GM21447 (cell line): Measurements from ENCODE around the gene DGKH.
"Not testable (repeated sequence)": the region's sequence is repeated elsewhere in the genome, so short reads cannot be mapped to it uniquely, and the experiment has no call there.

Experiments
- ATAC-seq: cut with Tn5 transposase; IDR thresholded peaks from one replicate; pipeline ENCODE4 v1.9.1; 2021; ENCODE audit not compliant: unreplicated experiment

DGKH gene

GRCh38 chr13:42109957-42110356, 61.5 kb downstream of the DGKH start:
- no peak for ATAC-seq

- ATAC-seq, result no peak
Measured at GRCh38 chr13:42110410-42111155, 62.1 kb downstream of the DGKH start.

DNA sequence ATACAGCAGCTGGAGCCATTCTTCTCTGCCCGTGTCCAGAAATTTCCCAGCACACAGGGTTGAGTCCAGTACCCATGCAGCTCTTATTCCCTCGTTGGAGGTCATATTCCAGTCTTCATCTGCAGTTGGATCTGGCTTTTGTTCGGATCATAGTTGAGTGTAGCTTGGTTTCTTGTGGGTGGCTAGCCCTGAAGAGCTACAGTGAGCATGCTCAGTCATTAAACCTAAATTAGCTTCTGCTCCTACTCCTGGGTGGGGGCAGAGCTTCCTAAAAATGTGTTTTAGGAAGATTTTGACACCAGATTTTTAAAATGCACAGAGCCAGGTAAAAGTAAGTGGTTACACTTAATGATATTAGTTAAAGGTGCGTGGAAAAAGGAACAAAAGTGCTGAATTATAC, 64.4 kb downstream of the DGKH start:
- no peak for ATAC-seq

DNA sequence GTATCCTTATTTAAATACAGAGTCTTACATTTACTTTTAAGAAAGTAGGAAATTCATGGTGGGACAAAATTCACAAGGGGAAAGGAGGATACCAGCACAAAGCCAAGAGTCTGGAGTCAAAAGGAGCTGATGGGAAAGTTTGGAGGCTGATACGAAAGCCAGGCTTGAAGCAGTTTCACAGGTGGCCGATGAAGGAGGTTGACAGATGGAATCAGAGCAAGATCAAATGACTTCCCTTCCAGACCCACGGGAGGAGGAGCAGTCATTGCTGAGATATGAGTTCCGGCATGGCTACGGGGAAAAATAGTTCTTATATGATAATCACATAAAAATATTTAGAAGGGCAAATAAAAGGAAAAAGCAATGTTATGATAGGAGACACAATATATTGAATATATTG, 65.0 kb downstream of the DGKH start:
- ATAC-seq, result no peak

DNA sequence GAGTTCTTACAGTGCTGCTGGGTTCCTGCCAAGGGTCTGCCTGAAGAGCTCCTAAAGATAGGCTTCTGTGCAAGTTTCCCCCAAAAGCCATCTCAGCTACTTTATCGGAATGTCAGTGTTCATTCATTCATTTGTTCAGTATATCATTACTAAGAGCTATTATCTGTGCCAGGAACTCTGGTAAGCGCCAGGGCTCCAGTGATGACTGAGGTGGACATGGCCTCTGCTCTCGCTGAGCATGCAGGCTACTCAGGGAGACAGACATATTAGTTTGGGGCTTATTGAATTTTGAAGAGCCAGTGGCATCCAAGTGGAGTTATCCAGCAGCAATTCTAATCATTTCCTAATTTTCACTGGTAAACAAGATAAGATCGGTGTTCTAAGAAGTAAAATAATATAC, 65.8 kb downstream of the DGKH start:
- no peak for ATAC-seq

- ATAC-seq, result no peak
Measured at GRCh38 chr13:42114912-42115311, 66.5 kb downstream of the DGKH start.

DNA sequence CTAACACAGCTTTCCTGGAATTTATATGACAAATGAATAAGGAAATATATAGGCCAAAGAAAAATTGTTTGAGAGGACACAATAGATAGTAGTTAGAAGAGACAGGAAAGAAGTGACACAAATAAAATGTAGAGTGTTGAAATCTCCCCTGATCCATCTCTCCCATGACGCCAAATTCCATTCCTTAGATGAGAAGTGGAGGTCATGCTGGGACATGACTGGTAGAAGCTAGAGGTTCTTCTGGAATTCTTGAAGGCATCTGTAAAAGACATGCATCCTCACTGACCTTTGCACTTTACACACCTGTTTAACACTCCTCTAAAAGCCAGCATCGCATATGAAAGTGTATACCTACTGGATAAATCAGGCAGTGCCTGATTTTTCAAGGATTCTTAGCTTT, 67.8 kb downstream of the DGKH start:
- no peak for ATAC-seq

- no peak for ATAC-seq
Measured at GRCh38 chr13:42119041-42119440, 70.6 kb downstream of the DGKH start.

DNA sequence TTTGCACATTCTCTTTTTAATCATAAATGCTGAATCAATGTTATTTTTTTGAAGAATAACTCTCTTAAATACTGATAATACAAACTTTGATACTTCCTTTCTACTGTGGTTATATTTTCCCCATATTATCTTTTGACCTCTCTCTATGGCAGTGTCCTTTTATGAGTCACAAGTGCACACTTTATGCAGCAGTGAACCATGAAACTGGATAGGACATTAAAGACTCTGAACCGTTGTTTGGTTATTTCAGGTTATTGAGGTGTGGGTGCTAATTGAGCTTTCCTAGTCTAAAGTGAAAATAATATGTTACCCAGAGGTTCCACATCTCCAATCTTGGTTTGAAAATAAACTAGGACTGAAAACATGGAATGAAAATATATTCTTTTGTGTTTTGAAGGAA, 71.4 kb downstream of the DGKH start:
- peak; percentile 50 for ATAC-seq

- ATAC-seq, result no peak
Measured at GRCh38 chr13:42123600-42123999, 75.2 kb downstream of the DGKH start.

DNA sequence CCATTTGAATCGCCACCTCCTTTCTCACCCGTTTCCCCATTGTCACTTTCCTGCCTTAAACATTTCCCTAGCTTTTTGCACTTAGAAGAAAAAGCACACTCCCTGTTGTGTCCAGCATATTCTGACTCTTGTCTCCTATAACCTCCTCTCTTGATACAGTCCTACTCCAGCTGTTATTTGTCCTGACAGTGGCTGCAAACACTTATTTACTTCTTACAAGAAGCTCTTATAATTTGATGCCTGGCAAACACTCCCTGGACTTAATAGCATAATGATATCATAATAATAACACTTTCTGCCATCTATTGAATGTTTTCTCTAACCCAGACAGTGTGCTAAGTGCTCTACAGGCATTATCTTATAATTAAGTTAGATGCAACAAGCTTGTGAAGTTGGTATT, 76.6 kb downstream of the DGKH start:
- no peak for ATAC-seq

DNA sequence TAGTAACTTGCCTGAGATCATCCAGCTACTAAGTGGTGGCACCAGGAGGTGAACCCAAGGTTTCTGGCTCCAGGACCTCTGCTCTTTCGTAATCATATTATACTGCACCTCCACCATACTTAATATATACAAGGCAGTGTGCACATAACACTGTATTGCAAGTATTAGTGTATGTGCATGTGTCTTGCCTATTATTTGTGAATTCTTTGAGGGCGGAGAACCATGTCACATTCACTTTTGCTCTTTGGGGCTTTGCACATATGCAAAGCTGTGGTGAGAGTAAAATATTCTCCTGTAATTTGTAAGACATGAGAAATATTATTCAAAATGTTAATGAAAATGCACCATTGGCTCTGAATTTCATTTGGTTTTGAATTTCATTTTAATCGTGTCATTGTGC, 78.6 kb downstream of the DGKH start:
- no peak for ATAC-seq

DNA sequence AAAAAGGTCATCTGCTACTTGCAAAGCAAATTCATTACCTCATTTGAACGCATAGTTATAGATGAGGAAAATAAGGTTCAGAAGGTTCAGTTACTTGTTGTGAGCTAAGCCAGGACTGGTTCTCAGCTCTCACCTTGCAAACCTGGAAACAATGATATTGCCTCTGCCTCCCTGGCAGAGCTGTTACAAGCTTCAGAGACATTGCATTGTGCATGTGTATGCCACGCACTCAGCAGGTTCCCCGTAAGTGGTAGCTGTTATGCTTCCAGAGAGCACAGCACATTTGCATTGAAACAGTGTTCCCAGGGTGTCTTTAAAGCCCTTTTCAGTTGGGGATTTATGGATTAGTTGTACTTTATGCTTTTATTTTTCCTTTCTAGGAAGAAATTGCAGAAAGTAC, 80.6 kb downstream of the DGKH start:
- no peak for ATAC-seq

DNA sequence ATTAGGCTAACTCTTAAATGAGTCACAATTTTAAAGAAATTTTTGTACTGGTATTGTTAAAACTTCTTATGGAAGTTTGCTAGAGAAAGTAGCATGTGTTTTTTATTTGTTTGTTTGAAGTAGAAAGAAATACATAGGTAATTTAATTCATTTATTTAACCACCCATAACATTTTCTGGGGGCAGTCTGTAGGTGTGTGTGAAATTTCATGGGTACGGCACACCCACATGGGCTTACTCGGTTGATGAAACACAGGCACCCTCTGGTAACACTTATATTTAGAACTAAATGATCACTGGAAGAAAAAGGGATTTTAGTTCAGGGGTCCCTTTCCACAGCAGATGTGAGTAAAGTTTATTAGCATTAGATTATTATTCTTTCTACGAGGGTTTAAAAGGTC, 88.1 kb downstream of the DGKH start:
- ATAC-seq, result no peak

- no peak for ATAC-seq
Measured at GRCh38 chr13:42137856-42138537, 89.5 kb downstream of the DGKH start.

- no peak for ATAC-seq
Measured at GRCh38 chr13:42140494-42140893, 92.0 kb downstream of the DGKH start.

DNA sequence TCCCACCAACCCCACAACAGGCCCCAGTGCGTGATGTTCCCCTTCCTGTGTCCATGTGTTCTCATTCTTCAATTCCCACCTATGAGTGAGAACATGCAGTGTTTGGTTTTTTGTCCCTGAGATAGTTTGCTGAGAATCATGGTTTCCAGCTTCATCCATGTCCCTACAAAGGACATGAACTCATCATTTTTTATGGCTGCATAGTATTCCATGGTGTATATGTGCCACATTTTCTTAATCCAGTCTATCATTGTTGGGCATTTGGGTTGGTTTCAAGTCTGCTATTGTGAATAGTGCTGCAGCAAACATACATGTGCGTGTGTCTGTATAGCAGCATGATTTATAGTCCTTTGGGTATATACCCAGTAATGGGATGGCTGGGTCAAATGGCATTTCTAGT, 92.6 kb downstream of the DGKH start:
- not testable (repeated sequence) for ATAC-seq

DNA sequence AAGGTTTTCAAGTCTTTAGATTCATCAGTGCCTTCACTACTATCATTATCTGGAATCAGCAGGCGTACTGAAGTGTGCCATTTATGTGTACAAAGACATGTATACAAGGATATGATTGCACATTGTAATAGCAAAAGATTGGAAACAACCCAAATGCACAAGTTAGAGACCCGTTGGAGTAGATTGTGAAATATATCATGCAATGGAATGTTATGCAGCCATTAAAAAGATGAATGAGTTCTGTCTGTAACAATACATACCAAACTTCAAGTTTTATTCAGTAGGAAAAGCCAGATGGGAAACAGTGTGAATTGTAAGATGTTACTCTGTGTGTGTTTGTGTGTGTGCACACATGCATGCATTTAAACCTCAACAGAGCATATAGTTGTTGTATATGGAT, 97.9 kb downstream of the DGKH start:
- ATAC-seq, result no peak

DNA sequence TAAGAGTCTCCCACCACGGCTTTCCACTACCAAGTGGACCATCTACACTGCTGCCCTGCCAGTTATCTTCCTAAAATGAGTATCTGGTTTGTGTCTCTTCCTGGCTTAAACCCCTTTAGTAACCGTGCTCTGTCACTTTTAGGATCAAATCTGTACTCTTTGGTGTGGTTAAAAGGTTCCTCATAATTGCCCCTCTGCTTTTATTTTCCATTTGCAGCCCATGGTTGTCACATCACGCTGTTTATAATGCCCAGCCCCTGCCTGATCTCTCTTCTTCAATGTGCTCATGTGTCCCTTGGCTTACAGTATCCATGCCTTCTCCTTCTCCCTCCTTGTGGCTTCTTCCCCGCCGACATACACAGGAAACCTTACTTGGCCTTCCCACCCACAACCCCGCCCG, 100.1 kb downstream of the DGKH start:
- no peak for ATAC-seq

DNA sequence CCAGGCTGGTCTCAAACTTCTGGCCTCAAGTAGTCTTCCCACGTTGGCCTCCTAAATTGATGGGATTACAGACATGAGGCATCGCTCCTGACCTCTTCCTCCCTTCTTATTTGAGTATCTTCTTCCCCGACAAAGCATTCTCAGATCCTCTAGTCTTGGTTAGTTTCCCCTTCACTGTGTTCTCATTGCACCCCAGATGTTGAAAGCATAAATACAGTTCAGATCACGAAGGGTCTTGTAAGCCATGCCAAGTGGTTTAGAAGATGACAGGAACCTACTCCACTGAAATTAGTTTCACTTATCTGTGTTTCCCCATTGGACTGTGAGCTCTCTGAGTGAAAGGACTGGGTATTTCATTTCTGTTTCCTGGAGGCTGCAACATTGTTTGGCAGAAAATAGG, 100.7 kb downstream of the DGKH start:
- ATAC-seq, result no peak

DNA sequence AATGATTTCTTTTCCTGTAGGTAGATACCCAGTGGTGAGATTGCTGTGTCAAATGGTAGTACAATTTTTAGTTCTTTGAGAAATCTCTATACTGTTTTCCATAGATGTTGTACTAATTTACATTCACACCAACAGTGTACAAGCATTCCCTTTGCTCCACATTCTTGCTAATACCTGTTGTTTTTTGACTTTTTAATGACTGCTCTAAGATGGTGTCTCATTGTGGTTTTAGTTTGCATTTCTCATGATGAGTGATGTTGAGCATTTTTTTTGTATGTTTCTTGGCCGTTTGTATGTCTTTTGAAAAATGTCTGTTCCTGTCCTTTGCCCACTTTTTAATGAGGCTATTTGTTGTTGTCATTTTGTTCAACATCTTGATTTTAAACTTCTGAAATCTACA, 103.3 kb downstream of the DGKH start:
- no peak for ATAC-seq

DNA sequence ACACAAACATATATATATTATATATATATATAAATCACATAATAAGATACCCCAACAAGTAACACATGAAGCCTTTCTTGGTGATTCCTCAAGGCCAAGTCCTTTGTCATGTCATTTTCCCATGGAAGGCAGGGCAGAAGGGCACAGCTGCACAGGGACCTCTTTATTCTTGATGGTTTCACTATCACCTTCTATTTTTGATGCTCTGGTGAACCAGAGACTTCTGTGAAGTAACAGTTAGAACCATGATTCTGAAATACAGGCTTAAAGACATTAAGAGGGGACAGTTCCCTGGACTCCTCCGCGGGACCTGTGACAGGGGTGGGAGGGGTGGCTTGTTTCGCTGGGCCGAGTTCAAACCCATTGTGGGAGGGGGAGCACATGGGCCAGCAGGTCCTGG, 104.0 kb downstream of the DGKH start:
- ATAC-seq, result no peak
